ENCODE measurements around the gene DCLK1. TPM values are rescaled to one million over a fixed set of nuclear protein-coding genes. Genes with fewer than 3 reads are reported as not detected.

DCLK1 gene
- total RNA-seq, 1 donor from 2014 or later = 3.9 TPM

- Mint-ChIP-seq H3K27ac (no peak overlapping the region), H3K4me1 (ENCODE audit: low read depth) (peaks cover 3% of the 10 kb centered on the region), H3K9me3 (ENCODE audit: low read depth) (no peaks in the 10 kb centered on the region), H3K27me3 (no peaks in the 10 kb centered on the region), H3K4me3 (ENCODE audit: low read depth) (no peak overlapping the region), H3K36me3 (ENCODE audit: insufficient read depth) (no peaks in the 10 kb centered on the region)
- TF ChIP-seq CTCF (IDR thresholded peaks at IDR 0.05; ENCODE audit: unreplicated experiment) = no peak
- no peak for DNase-seq (ENCODE audit: low spot score, unreplicated experiment)
Measured at GRCh38 chr13:35957241-35957731, 173.9 kb downstream of the DCLK1 start.

- no peak overlapping the region for H3K4me3 Mint-ChIP-seq (ENCODE audit: low read depth)
- peaks cover 3% of the 10 kb centered on the region for H3K4me1 Mint-ChIP-seq (ENCODE audit: low read depth)
- no peak for TF ChIP-seq CTCF (IDR thresholded peaks at IDR 0.05; ENCODE audit: unreplicated experiment)
- H3K27ac Mint-ChIP-seq = no peak overlapping the region
- H3K36me3 Mint-ChIP-seq (ENCODE audit: insufficient read depth) = no peaks in the 10 kb centered on the region
- H3K27me3 Mint-ChIP-seq = peaks cover 3% of the 10 kb centered on the region
- no peaks in the 10 kb centered on the region for H3K9me3 Mint-ChIP-seq (ENCODE audit: low read depth)
- DNase-seq (ENCODE audit: low spot score, unreplicated experiment) = no peak
Measured at GRCh38 chr13:35956074-35956473, 175.1 kb downstream of the DCLK1 start.

- no peak for TF ChIP-seq CTCF (IDR thresholded peaks at IDR 0.05; ENCODE audit: unreplicated experiment)
- Mint-ChIP-seq H3K27ac (no peak overlapping the region), H3K27me3 (peaks cover 3% of the 10 kb centered on the region), H3K4me3 (ENCODE audit: low read depth) (no peak overlapping the region), H3K9me3 (ENCODE audit: low read depth) (no peaks in the 10 kb centered on the region), H3K4me1 (ENCODE audit: low read depth) (peaks cover 3% of the 10 kb centered on the region), H3K36me3 (ENCODE audit: insufficient read depth) (no peaks in the 10 kb centered on the region)
- no peak for DNase-seq (ENCODE audit: low spot score, unreplicated experiment)
Measured at GRCh38 chr13:35954207-35954560, 177.0 kb downstream of the DCLK1 start.

GRCh38 chr13:35953537-35954206 lies 177.5 kb downstream of the DCLK1 start:
- DNase-seq (ENCODE audit: low spot score, unreplicated experiment) = peak; percentile 43
- peaks cover 3% of the 10 kb centered on the region for H3K4me1 Mint-ChIP-seq (ENCODE audit: low read depth)
- H3K36me3 Mint-ChIP-seq (ENCODE audit: insufficient read depth) = no peaks in the 10 kb centered on the region
- TF ChIP-seq CTCF (IDR thresholded peaks at IDR 0.05; ENCODE audit: unreplicated experiment) = peak; percentile 74
- peak overlapping the region; percentile 66 for H3K27ac Mint-ChIP-seq
- H3K4me3 Mint-ChIP-seq (ENCODE audit: low read depth) = no peak overlapping the region
- H3K9me3 Mint-ChIP-seq (ENCODE audit: low read depth) = no peaks in the 10 kb centered on the region
- peaks cover 3% of the 10 kb centered on the region for H3K27me3 Mint-ChIP-seq

GRCh38 chr13:35947315-35947714 lies 183.9 kb downstream of the DCLK1 start:
- Mint-ChIP-seq H3K4me1 (ENCODE audit: low read depth) (no peaks in the 10 kb centered on the region), H3K4me3 (ENCODE audit: low read depth) (no peak overlapping the region), H3K36me3 (ENCODE audit: insufficient read depth) (no peaks in the 10 kb centered on the region), H3K27ac (no peak overlapping the region), H3K27me3 (peaks cover 3% of the 10 kb centered on the region), H3K9me3 (ENCODE audit: low read depth) (peaks cover 6% of the 10 kb centered on the region)
- DNase-seq (ENCODE audit: low spot score, unreplicated experiment) = no peak
- TF ChIP-seq CTCF (IDR thresholded peaks at IDR 0.05; ENCODE audit: unreplicated experiment) = no peak
